ENCODE data around the gene DPF3.

DPF3 gene

GRCh38 chr14:72737560-72737943, 156.3 kb downstream of the DPF3 start:
- no peak for DNase-seq

- DNase-seq = no peak
These were observed 156.9 kb downstream of the DPF3 start for GRCh38 chr14:72736786-72737559.

GRCh38 chr14:72736308-72736707, 157.6 kb downstream of the DPF3 start:
- no peak for DNase-seq

- no peak for DNase-seq
These were observed 161.7 kb downstream of the DPF3 start for GRCh38 chr14:72732022-72732780.

- no peak for DNase-seq
These were observed 162.5 kb downstream of the DPF3 start for GRCh38 chr14:72731252-72732020.

DNA sequence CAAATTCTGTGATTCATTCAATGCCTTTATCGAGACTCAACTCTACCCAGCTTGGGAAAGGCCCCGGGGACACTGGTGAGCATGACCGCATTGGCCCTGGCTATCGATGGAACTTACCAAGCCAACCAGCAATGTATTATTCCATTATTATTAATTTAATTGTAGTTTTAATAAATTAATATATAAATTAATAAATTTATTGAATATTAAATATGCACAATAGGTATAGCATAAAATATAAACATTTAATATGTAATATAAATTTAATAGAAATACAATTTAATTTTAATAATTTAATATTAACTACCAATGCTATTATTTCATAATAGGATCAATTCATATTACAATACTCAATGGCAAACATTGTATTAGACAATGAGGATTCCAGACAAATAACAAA, 163.4 kb downstream of the DPF3 start:
- DNase-seq = no peak

GRCh38 chr14:72726444-72726843, 167.5 kb downstream of the DPF3 start:
- DNase-seq = no peak

- DNase-seq = no peak
These were observed 169.9 kb downstream of the DPF3 start for GRCh38 chr14:72723858-72724530.

DNA sequence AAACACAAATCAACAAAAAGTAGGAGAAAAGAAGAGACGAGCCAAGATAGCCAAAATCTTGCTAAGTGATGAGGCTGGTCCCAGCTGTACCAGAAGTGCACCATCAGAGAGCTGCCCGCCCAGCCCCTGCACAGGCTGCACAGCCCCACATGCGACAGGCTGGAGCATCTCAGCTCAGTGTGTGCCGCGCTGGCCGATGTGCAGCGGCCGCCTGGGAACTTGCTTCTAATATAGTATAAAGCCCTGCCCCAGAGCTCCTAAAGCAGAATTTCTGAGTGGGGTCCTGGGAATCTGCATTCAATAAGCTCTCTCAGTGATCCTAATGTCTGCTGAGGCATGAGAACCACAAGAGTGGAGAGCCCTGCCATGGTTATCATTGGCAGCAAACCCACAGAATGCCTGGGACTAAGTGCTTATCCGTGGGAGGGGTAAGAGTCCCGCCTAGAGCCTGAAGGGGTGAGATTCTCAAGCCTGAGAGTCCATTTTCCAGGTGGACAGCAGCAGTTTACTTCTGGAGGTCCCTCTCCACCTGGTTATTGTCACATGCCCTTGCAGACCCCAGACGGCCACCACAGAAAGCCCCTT, 171.6 kb downstream of the DPF3 start:
- no peak for DNase-seq

- DNase-seq = no peak
These were observed 172.8 kb downstream of the DPF3 start for GRCh38 chr14:72721083-72721482.

GRCh38 chr14:72717220-72717619, 176.7 kb downstream of the DPF3 start:
- no peak for DNase-seq

DNA sequence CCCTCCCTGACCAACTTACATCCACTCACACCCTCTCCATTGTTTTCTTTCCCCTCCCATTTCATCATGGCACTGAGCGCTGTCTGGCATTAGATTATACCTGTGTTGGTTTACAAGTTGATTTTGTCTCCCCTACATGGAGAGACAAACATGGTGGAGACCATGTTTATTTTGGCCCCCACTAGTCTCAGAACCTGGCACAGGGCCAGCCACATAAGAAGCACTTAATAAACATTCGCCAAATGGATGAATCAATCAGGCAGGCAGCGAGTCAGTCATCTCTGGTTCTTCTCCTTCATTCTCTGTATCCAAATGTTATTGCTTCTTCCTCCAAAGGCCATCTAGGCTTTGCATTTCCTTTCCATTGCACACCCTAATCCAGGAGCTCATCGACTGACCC, 177.4 kb downstream of the DPF3 start:
- DNase-seq = no peak

DNA sequence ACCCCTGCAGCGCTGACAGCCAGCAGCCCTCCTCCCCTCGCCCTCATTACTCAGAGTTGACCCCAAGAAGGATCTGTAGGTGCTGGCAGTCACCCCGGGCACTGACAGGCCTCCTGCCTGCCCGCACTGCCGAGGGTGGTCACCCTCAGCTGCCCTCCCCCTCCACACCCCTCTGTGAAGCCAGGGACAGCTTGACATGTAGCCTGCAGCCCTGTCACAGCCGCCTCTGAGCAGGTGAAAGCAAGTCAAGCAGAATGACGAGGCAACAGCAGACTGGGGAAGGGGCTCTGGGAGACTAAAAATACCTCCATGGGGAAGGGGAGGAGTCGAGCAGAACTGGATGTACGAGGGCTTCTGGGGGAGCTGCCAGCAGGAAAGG, 178.1 kb downstream of the DPF3 start:
- no peak for DNase-seq

DNA sequence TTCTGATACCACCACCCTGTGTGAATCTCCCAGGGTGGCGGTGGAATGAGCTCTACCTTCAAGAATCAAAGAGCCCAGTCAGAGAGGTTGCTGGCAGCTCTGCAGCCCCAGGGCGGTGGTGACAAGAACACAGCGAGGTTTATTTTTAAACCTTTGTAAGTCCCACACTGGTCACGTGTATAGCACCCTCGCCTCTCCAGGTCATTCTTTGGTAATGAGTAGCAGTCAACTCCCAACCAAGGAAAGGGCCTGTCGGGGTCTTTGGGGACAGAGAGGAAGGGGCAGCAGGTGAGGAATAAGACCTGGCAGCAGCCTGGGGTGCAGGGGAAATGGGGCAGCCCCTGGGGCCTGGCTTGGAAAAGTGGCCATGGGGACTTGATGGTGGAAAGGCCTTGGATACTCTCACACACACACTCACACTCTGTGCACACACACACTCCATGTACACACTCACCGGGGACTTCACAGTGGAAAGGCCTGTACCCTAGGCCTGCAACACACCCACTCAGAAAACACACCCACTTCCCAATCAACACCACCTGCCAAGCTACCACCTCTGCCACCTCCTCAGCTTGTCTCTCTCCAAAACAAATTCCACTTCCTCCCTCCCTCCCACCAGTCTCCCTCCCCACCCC, 178.6 kb downstream of the DPF3 start:
- DNase-seq = no peak

GRCh38 chr14:72714871-72715214, 179.1 kb downstream of the DPF3 start:
- DNase-seq = no peak

DNA sequence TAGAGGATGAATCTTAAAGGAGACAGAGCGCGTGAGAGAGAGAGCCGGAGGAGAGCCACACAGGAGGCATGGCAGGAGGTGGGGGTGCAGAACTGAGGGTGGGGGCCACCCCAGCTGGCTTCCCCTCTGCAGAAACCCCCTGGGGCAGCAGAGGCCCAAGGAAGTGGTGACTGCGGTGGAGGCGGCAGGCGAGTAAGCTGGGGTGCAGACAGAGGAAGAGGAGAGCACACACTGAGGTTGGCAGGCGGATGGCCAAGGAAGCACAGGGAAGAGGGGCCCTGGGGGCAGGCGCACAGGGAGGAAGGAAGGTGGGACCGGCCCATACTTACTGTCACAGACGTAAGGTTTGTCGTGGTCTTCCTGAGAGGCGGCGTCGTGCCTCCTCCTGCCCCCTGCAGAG, 179.8 kb downstream of the DPF3 start:
- no peak for DNase-seq

DNA sequence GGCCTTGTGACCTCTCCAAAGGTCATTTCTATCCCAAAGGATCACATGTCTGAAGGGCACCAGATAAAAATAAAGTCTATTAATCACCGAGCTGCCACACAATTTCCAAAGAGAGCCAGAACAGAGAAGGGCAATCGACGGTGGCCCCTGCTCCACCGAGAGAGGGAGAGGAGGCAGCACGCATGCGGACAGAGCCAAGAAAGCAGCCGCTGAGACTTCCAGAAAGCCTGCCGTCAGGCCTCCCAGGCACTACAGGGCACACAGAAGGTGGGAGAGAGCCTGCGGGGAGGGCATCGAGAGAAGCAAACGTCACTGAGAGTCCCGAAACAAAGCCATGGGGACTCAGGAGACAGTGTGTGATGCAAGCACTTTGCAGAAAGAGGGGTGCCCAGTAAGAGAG, 182.0 kb downstream of the DPF3 start:
- DNase-seq = no peak

DNA sequence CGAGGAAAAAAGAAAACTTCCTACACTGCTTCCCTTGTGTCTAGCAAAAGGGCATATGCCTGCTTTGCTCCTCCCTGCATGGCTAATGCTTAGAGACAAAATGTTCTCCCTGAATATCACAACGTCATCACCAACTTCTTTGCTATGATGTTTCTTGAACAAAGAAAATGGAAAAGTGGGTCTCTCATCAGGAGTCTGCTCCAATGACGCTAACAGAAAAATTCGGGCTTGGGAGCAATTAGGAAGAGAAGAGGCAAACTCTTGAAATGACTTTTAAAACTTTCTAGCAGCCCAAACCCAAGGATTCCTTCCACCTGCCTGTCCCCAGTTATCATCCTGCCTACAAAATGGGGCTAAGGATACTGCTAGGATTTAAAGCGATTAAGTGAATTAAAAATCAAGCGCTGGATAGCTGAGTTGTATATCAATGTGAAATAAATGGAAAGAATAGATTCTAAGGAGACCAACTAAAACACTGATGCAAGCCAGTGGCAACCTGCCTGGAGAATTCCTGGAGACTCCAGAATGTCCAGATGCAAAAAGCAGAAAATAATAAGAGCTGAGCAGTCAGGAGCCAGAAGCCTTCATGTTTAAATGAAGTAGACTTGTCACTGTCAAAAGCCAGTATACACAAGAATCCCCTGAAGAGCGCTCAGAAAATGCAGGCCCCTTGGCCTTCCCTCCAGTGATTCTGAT, 183.8 kb downstream of the DPF3 start:
- no peak for DNase-seq

- no peak for DNase-seq
These were observed 185.0 kb downstream of the DPF3 start for GRCh38 chr14:72708708-72709475.

DNA sequence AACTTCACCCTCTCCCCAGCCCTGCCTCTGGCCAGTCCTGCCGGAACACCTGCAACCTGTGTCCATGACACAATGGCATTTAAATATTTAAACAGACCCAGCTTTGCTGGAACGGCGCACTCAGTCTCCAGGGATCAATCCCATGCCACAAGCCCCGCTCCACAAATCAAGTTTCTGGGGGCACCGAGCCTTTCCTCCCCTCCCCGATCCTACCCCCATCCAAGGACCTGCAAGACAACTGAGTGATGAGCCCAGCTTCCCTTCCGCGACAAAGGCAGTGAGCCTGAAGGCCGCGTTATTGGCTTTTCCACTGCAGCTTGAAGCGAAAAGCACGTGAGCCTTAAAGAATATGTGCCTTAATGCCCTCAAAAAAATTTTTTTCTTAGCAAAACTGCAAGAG, 185.7 kb downstream of the DPF3 start:
- DNase-seq = no peak

DNA sequence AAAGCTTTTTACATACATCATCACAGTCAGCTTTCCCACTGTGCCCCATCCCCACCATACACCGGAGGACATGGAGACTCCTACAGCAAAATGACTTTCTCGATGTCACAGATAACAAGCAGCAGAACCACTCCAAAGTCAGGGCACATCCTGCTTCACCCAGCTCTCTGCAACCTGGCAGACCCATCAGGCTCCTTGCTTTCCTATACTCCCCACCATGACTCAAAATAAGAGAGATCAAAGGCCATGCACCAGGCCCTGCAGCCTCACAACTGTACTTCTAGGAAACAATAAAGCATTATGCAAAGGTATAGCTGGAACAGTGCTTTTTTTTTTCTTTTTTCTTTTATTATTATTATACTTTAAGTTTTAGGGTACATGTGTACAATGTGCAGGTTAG, 187.4 kb downstream of the DPF3 start:
- no peak for DNase-seq

All from COR-L47 (cell line).